AG10803 (cell line): ENCODE results near the gene CCPG1.
A peak's percentile ranks its signal among the peaks of the same experiment; 100 is the strongest.
"Not testable (repeated sequence)": the region's sequence is repeated elsewhere in the genome, so short reads cannot be mapped to it uniquely, and the experiment has no call there.

Experiments
- DNase-seq: peaks from one replicate; pipeline ENCODE4 v3.0.0; 2010; ENCODE audit warnings: low read depth
- H3K4me3 ChIP-seq: 2 replicates; pipeline ENCODE4 v1.5.1; 2011; ENCODE audit warnings: mild to moderate bottlenecking, low read length, control low read depth
- TF ChIP-seq, protein P1 (sequence below): conservative IDR thresholded peaks from 2 replicates; pipeline ENCODE4 v1.5.1; 2011; ENCODE audit warnings: mild to moderate bottlenecking, low read length, control low read depth, inconsistent platforms

Gene CCPG1, protein sequence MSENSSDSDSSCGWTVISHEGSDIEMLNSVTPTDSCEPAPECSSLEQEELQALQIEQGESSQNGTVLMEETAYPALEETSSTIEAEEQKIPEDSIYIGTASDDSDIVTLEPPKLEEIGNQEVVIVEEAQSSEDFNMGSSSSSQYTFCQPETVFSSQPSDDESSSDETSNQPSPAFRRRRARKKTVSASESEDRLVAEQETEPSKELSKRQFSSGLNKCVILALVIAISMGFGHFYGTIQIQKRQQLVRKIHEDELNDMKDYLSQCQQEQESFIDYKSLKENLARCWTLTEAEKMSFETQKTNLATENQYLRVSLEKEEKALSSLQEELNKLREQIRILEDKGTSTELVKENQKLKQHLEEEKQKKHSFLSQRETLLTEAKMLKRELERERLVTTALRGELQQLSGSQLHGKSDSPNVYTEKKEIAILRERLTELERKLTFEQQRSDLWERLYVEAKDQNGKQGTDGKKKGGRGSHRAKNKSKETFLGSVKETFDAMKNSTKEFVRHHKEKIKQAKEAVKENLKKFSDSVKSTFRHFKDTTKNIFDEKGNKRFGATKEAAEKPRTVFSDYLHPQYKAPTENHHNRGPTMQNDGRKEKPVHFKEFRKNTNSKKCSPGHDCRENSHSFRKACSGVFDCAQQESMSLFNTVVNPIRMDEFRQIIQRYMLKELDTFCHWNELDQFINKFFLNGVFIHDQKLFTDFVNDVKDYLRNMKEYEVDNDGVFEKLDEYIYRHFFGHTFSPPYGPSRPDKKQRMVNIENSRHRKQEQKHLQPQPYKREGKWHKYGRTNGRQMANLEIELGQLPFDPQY

DNA sequence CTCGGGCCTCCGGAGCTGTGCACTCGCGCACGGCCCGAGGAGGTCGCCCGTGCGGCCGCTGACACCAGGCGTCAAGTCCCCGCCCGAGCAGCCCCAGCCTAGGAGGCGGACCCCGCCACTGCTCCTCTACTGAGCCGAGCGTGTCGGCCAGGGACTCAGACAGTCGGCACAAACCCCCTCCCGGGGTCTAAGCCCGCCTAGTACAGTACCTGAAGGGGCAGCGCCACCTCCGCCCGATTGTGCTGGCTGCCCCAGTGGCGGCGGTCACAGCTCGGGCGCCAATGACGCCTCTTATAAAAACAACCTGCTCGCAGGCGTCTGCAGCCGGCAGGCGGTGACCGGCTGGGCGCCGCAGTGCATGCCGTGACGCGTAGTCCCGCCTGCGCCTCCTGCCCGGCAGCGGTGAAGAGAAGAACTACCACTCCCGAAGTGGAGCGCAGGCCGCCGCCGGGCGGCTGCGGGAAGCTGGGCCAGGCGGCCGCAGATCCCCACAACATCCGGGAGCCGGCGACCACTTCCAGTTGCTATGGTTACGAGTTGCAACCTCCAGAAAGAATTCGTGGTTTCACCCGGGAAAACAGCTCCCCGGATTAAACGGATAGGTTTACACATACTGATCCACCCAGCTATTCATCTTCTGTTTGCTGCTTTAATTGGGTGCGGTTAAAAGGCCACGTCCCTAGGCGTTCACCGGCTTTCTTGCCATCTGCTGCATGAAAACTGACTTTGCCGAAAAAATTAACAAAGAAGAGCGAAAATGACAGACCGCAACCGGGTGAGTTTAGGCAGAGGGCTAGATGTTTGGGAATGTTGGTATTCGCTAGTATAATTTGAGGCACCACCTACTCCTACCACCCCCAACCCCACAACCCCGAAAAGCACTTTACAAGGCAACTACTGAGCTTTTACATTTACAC lies at the start of gene CCPG1, which contains the start of gene PIERCE2:
Gene CCPG1, minus strand, starts transcription at position 348 of the 917 bp plus-strand sequence. CDS start 18,935 bp downstream, outside the sequence.
Gene PIERCE2, plus strand, starts transcription at position 484 of the 917 bp plus-strand sequence. Its CDS starts 274 bp downstream, at position 758.
- DNase-seq, result peak; percentile 96
- H3K4me3 ChIP-seq, result peak within 1 kb of the TSS; percentile 90
- TF ChIP-seq, protein P1, sequence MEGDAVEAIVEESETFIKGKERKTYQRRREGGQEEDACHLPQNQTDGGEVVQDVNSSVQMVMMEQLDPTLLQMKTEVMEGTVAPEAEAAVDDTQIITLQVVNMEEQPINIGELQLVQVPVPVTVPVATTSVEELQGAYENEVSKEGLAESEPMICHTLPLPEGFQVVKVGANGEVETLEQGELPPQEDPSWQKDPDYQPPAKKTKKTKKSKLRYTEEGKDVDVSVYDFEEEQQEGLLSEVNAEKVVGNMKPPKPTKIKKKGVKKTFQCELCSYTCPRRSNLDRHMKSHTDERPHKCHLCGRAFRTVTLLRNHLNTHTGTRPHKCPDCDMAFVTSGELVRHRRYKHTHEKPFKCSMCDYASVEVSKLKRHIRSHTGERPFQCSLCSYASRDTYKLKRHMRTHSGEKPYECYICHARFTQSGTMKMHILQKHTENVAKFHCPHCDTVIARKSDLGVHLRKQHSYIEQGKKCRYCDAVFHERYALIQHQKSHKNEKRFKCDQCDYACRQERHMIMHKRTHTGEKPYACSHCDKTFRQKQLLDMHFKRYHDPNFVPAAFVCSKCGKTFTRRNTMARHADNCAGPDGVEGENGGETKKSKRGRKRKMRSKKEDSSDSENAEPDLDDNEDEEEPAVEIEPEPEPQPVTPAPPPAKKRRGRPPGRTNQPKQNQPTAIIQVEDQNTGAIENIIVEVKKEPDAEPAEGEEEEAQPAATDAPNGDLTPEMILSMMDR, result peak; percentile 61

DNA sequence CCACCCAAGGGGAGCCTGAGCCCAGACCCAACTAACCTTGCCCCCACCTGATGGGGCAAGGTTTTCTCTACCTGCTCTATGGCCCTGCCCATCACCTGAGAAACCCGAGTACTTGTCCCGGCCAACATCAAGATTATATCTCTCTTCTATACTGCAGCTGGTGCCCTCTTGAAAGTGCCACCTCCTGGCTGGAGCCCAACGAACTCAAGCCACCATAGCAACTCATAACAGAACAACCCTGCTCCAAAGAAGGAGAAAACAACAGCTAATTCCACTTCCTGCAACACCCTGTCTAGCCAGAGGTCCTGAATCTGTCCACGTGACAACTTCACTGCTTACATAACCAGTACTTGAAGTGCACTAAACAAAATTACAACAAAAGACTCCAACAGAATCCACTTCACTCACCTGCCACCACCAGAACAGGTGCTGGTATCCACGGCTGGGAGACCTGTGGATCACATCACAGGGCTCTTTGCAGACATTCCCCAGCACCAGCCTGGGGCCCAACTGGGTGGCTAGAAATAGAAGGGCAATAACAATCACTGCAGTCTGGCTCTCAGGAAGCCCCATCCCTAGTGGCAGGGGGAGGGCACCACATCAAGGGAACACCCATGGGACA lies 49.4 kb upstream of the CCPG1 start:
- H3K4me3 ChIP-seq, result no peak overlapping the region
- TF ChIP-seq, protein P1, result no peak
- DNase-seq, result no peak

DNA sequence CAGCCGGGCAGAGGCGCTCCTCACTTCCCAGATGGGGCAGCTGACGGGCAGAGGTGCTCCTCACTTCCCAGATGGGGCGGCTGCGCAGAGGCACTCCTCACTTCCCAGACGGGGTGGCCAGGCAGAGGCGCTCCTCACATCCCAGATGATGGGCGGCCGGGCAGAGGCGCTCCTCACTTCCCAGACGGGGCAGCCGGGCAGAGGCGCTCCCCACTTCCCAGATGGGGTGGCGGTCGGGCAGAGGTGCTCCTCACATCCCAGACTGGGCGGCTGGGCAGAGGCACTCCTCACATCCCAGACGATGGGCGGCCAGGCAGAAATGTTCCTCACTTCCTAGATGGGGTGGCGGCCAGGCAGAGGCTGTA lies 38.9 kb upstream of the CCPG1 start:
- H3K4me3 ChIP-seq, DNase-seq: not testable (repeated sequence)

DNA sequence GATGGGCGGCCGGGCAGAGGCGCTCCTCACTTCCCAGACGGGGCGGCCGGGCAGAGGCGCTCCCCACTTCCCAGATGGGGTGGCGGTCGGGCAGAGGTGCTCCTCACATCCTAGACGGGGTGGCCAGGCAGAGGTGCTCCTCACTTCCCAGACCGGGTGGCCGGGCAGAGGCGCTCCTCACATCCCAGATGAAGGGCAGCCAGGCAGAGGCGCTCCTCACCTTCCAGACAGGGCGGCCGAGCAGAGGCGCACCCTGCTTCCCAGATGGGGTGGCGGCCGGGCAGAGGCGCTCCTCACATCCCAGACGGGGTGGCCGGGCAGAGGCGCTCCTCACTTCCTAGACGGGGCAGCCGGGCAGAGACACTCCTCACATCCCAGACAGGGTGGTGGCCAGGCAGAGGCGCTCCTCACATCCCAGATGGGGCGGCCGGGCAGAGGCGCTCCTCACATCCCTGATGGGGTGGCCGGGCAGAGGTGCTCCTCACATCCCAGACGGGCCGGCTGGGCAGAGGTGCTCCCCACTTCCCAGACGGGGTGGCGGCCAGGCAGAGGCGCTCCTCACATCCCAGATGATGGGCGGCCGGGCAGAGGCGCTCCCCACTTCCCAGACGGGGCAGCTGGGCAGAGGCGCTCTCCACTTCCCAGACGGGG lies 38.3 kb upstream of the CCPG1 start:
- DNase-seq, H3K4me3 ChIP-seq: not testable (repeated sequence)

DNA sequence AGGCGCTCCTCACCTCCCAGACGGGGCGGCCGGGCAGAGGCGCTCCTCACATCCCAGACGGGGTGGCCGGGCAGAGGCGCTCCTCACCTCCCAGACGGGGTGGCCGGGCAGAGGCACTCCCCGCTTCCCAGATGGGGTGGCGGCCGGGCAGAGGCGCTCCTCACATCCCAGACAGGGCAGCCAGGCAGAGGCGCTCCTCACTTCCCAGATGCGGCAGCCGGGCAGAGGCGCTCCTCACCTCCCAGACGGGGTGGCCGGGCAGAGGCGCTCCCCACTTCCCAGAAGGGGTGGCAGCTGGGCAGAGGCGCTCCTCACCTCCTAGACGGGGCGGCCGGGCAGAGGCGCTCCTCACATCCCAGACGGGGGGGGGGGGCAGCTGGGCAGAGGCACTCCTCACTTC lies 37.8 kb upstream of the CCPG1 start:
- not testable (repeated sequence) for H3K4me3 ChIP-seq, DNase-seq

DNA sequence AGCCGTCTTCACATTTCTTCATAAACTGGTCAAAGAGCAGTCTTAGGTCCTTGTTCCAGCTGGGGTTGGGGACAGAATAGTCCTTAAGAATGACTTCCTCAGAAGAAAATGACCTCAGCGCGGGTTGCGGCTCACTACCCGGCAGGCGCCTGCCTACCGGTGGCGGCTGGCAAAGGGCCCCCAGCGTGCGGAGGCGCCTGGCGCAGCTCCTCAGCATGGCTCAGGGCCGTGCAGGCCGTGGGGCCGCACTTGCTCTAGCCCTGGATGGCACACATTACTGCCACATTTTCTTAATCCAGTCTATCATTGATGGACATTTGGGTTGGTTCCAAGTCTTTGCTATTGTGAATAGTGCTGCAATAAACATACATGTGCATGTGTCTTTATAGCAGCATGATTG lies 35.0 kb upstream of the CCPG1 start:
- H3K4me3 ChIP-seq, DNase-seq: not testable (repeated sequence)

DNA sequence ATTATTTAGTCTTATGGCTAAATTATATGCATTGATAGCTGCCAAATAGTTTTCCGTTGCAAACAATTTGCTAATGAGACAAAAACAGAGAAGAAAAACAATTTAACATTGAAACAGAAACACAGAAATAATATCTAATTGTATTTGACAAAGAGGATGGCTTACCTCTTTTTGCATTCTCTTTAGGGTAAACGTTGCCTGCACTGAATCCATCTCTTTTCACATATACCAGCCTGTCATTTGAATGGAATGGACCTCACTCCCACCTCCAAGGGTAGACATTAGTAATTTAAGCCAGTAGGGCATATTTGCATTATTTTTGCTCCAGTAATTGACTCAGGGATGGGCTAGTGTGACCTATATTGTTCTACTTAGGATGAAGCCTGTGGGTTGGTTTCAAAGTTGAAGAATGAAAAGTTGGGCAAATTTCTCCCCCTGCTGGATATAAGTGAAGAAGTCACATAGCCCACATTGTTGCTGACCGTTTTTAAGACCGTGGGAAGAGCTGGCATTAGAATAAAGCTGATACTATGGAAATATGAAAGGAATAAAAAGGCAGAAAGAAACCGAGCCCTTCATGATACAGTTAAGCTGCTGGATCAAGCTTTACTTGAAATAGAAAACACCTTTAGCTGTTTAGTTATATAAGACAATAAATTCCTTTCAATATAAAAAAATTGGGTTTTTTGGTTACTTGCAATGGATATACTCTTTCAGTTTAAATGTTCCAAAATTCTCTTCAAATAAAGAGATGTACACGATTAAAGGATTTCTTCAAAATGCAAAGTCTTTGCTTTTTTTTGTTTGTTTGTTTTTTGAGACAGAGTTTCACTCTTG lies 27.0 kb upstream of the CCPG1 start:
- TF ChIP-seq, protein P1, result peak; percentile 75
- peak; percentile 64 for DNase-seq
- no peak overlapping the region for H3K4me3 ChIP-seq

DNA sequence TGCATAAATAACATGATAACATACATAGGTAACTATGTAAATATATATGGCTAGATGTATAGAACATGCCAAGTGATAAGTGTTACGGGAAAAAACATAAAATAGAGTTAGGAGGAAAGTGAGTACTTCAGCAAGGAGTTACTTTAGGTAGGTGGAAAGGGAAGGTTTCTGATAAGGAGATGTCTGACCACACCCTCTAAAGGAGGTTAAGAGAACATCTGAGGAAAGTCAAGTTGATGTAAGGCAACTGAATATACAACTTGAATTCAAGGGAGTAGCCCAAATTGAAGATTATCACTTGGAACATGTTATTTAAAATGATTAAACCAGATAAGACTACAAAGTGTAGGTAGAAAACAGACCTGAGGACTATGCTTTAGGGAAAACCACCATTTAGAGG lies 13.9 kb upstream of the CCPG1 start:
- no peak for DNase-seq
- TF ChIP-seq, protein P1, result no peak
- H3K4me3 ChIP-seq, result no peak overlapping the region
